BLaER1 (cell line): Measurements from ENCODE around the gene CD1C.
"Not testable (repeated sequence)": the region's sequence is repeated elsewhere in the genome, so short reads cannot be mapped to it uniquely, and the experiment has no call there.

Source experiments
- H3K27ac ChIP-seq: shearing (Covaris generic); formaldehyde crosslinking; 2 replicates; pipeline ENCODE4 v1.8.1; 2022
- H3K27me3 ChIP-seq: shearing (Covaris generic); formaldehyde crosslinking; 2 replicates; pipeline ENCODE4 v1.8.1; 2022
- H3K36me3 ChIP-seq: shearing (Covaris generic); formaldehyde crosslinking; 2 replicates; pipeline ENCODE4 v1.8.1; 2022
- H3K4me1 ChIP-seq: shearing (Covaris generic); formaldehyde crosslinking; 2 replicates; pipeline ENCODE4 v1.8.1; 2022
- H3K4me2 ChIP-seq: shearing (Covaris generic); formaldehyde crosslinking; 2 replicates; pipeline ENCODE4 v1.8.1; 2022
- H3K4me3 ChIP-seq: shearing (Covaris generic); formaldehyde crosslinking; 2 replicates; pipeline ENCODE4 v1.8.1; 2022
- H3K9ac ChIP-seq: shearing (Covaris generic); formaldehyde crosslinking; 2 replicates; pipeline ENCODE4 v1.8.1; 2022
- H3K9me3 ChIP-seq: shearing (Covaris generic); formaldehyde crosslinking; 2 replicates; pipeline ENCODE4 v1.8.1; 2022
- H4K20me1 ChIP-seq: shearing (Covaris generic); formaldehyde crosslinking; 2 replicates; pipeline ENCODE4 v1.8.1; 2022
- Cebpa-rat ChIP-seq: shearing (Covaris generic); IDR thresholded peaks from 2 replicates; pipeline ENCODE4 v1.8.1; 2022

The CD1C gene

DNA sequence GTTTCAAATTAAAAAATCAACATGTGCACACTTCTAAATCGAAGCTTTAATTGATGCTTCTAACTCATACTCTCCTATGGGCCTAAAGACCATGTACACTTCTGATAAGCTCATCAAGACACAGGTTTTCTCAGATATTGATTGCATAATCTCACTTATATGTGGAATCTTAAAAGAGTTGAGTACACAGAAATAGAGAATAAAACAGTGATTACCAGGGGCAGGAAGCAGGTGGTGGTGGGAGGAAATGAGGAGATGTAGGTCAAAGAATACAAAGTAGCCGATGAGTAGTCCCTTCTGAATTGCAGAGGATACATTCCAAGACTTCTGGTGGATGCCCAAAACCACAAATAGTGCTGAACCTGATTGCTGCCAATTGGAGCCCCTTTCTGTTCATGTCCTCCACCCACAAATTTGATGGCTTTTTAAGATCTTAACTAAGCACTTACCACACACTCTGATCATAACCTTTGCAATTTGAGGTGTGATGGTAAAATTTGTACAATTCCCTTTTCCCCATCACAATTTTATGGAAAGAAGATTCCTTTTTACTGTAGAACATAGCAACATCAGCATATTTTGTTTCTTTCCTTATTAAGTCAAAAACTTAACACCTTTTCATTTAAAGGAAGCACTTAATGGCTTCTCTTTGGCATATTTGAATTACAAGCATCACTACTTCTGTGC, 44.9 kb downstream of the CD1C start:
- H3K27me3 ChIP-seq: no peaks in the 10 kb centered on the region
- peaks cover 45% of the 10 kb centered on the region for H3K4me1 ChIP-seq
- H3K36me3 ChIP-seq: no peaks in the 10 kb centered on the region
- no peaks in the 10 kb centered on the region for H4K20me1 ChIP-seq
- H3K9me3 ChIP-seq: no peaks in the 10 kb centered on the region
- no peak overlapping the region; the same call in 1 of the 2 replicates for H3K27ac ChIP-seq
- H3K4me3 ChIP-seq: no peak overlapping the region
- no peak overlapping the region for H3K9ac ChIP-seq
- peak; percentile 66; the same call in 1 of the 2 replicates for TF ChIP-seq Cebpa-rat
- H3K4me2 ChIP-seq: peak overlapping the region; percentile 69

DNA sequence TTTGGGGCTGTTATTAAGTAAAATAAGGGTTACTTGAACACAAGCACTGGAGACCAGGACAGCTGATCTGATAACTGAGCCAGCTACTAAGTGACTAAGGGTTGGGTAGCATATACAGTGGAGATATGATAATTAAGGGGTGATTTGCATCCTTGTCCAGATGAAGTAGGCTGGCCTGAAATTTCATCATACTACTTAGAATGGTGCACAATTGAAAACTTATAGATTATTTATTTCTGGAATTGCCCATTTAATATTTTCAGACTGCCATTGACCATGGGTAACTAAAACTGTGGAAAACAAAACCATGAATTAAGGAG, 45.5 kb downstream of the CD1C start:
- no peak overlapping the region for H3K4me3 ChIP-seq
- no peaks in the 10 kb centered on the region for H3K9me3 ChIP-seq
- peak overlapping the region; percentile 69 for H3K4me2 ChIP-seq
- no peaks in the 10 kb centered on the region for H4K20me1 ChIP-seq
- no peak overlapping the region; the same call in 1 of the 2 replicates for H3K27ac ChIP-seq
- peaks cover 44% of the 10 kb centered on the region for H3K4me1 ChIP-seq
- H3K27me3 ChIP-seq: no peaks in the 10 kb centered on the region
- TF ChIP-seq Cebpa-rat: no peak
- H3K9ac ChIP-seq: no peak overlapping the region
- H3K36me3 ChIP-seq: no peaks in the 10 kb centered on the region

DNA sequence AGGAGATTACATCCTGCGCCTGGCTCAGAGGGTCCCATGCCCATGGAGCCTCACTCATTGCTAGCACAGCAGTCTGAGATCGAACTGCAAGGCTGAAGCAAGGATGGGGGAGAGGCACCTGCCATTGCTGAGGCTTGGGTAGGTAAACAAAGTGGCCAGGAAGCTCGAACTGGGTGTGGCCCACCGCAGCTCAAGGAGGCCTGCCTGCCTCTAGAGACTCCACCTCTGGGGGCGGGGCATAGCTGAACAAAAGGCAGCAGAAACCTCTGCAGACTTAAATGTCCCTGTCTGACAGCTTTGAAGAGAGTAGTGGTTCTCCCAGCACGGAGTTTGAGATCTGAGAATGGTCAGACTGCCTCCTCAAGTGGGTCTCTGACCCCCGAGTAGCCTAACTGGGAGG, 46.7 kb downstream of the CD1C start:
- not testable (repeated sequence) for H3K9ac ChIP-seq, H4K20me1 ChIP-seq, H3K27me3 ChIP-seq, H3K4me3 ChIP-seq, H3K36me3 ChIP-seq, H3K9me3 ChIP-seq, H3K27ac ChIP-seq
- Histone ChIP-seq H3K4me2 (peak overlapping the region; percentile 32), H3K4me1 (peaks cover 44% of the 10 kb centered on the region)
